ENCODE measurements around the gene BFSP1.

- TF ChIP-seq CTCF (IDR thresholded peaks at IDR 0.05; ENCODE audit: extremely low read depth in 1 of 2, insufficient read depth in 1 of 2, low read depth in 1 of 2, low read length in 2 of 2) (no peak), POLR2A (IDR thresholded peaks at IDR 0.05; ENCODE audit: low read depth, low read length) (no peak), POLR2AphosphoS5 (IDR thresholded peaks at IDR 0.05; ENCODE audit: insufficient read depth, low read depth, low read length) (no peak), EZH2 (IDR thresholded peaks at IDR 0.05; ENCODE audit: borderline replicate concordance, low read depth, low read length, severe bottlenecking) (no peak), JUN (IDR thresholded peaks at IDR 0.05; ENCODE audit: borderline replicate concordance, insufficient read depth, insufficient read length, low read depth) (no peak)
These were observed 82.1 kb downstream of the BFSP1 start for GRCh38 chr20:17449031-17449430.

All from endothelial cell of umbilical vein (primary cell).